Neural cell (in vitro differentiated cells): ENCODE measurements around the gene PDZRN3.

Experiments
- CTCF ChIP-seq: fragments of 450-650 bp; IDR thresholded peaks from 2 replicates; pipeline ENCODE4 v1.5.1; 2014; ENCODE audit warnings: antibody characterized with exemption, mild to moderate bottlenecking, moderate library complexity; ENCODE audit not compliant: poor library complexity, severe bottlenecking
- EP300 ChIP-seq: fragments of 450-650 bp; conservative IDR thresholded peaks from 2 replicates; pipeline ENCODE4 v1.6.1; 2014; ENCODE audit warnings: antibody characterized with exemption, mild to moderate bottlenecking, moderate library complexity; ENCODE audit not compliant: poor library complexity, severe bottlenecking
- EZH2 ChIP-seq: fragments of 200-600, 300-800 bp; shearing (Covaris generic), sonication (generic); IDR thresholded peaks from 2 replicates; pipeline ENCODE4 v1.6.1; 2014; ENCODE audit warnings: antibody characterized with exemption, low read length, borderline replicate concordance, mild to moderate bottlenecking; ENCODE audit not compliant: insufficient read depth, poor library complexity, severe bottlenecking
- MXI1 ChIP-seq: fragments of 450-650 bp; conservative IDR thresholded peaks from 2 replicates; pipeline ENCODE4 v1.6.1; 2014; ENCODE audit warnings: antibody characterized with exemption, mild to moderate bottlenecking; ENCODE audit not compliant: poor library complexity, severe bottlenecking
- POLR2AphosphoS5 ChIP-seq: IDR thresholded peaks from 2 replicates; pipeline ENCODE4 v1.6.1; 2012
- SMC3 ChIP-seq: fragments of 450-650 bp; conservative IDR thresholded peaks from 2 replicates; pipeline ENCODE4 v1.6.1; 2014; ENCODE audit warnings: antibody characterized with exemption, mild to moderate bottlenecking, moderate library complexity; ENCODE audit not compliant: poor library complexity
- TAF1 ChIP-seq: IDR thresholded peaks from 2 replicates; pipeline ENCODE4 v1.6.1; 2012; ENCODE audit warnings: low read depth

GRCh38 chr3:73453666-73454065, 171.1 kb downstream of the PDZRN3 start:
- TF ChIP-seq EZH2 (no peak), CTCF (no peak), TAF1 (no peak), POLR2AphosphoS5 (no peak), MXI1 (no peak), SMC3 (no peak), EP300 (no peak)
